ENCODE measurements around the gene LMNB1. TPM values are rescaled to one million over a fixed set of nuclear protein-coding genes. Genes with fewer than 3 reads are reported as not detected.
"Not testable (repeated sequence)": the region's sequence is repeated elsewhere in the genome, so short reads cannot be mapped to it uniquely, and the experiment has no call there.

Gene LMNB1
- total RNA-seq, 2 donors from 2014 or later: 23.2 to 51.1 TPM

GRCh38 chr5:126848253-126848652 is 71.3 kb downstream of the LMNB1 start:
- ATAC-seq: no peak
- intact Hi-C loops (cut with DNase I, micrococcal nuclease): no loop called here

GRCh38 chr5:126849101-126849678 is 72.3 kb downstream of the LMNB1 start:
- intact Hi-C loops (cut with DNase I, micrococcal nuclease): no loop called here
- no peak for DNase-seq
- no peak for ATAC-seq

More at GRCh38 chr5:126848253-126848652, 71.3 kb downstream of the LMNB1 start:
- DNase-seq: no peak

- no peak for ATAC-seq
- intact Hi-C loops (cut with DNase I, micrococcal nuclease): no loop called here
- DNase-seq: no peak
These were observed 74.6 kb downstream of the LMNB1 start for GRCh38 chr5:126851501-126852011.

- DNase-seq (no peak), ATAC-seq (no peak)
- intact Hi-C loops (cut with DNase I, micrococcal nuclease): no loop called here
These were observed 75.2 kb downstream of the LMNB1 start for GRCh38 chr5:126852091-126852571.

- DNase-seq (no peak), ATAC-seq (no peak)
- intact Hi-C loops (cut with DNase I, micrococcal nuclease): no loop called here
These were observed 75.9 kb downstream of the LMNB1 start for GRCh38 chr5:126852841-126853271.

- intact Hi-C loops (cut with DNase I, micrococcal nuclease); ATAC-seq; DNase-seq: not testable (repeated sequence)
These were observed 76.8 kb downstream of the LMNB1 start for GRCh38 chr5:126853541-126854307.

GRCh38 chr5:126854526-126855110 is 77.7 kb downstream of the LMNB1 start:
- intact Hi-C loops (cut with DNase I, micrococcal nuclease): no loop called here
- ATAC-seq: no peak
- DNase-seq: no peak

GRCh38 chr5:126855266-126855665 is 78.3 kb downstream of the LMNB1 start:
- no peak for DNase-seq
- intact Hi-C loops (cut with DNase I, micrococcal nuclease): no loop called here
- ATAC-seq: no peak

GRCh38 chr5:126857472-126858410 is 80.8 kb downstream of the LMNB1 start:
- DNase-seq (no peak), ATAC-seq (no peak)
- intact Hi-C loops (cut with DNase I, micrococcal nuclease): no loop called here

GRCh38 chr5:126858441-126858840 is 81.5 kb downstream of the LMNB1 start:
- no peak for DNase-seq
- intact Hi-C loops (cut with DNase I, micrococcal nuclease): no loop called here
- no peak for ATAC-seq

- intact Hi-C loops (cut with DNase I, micrococcal nuclease): loop anchor here in 1 of 2 donors (10.0 kb wide), 1 partner anchor 161 kb away; no protein-coding TSS in a partner anchor
- no peak for DNase-seq
- no peak for ATAC-seq
These were observed 86.5 kb downstream of the LMNB1 start for GRCh38 chr5:126863402-126863801.

- intact Hi-C loops (cut with DNase I, micrococcal nuclease): loop anchor here in 1 of 2 donors (10.0 kb wide), 1 partner anchor 161 kb away; no protein-coding TSS in a partner anchor
- ATAC-seq: no peak
These were observed 87.2 kb downstream of the LMNB1 start for GRCh38 chr5:126864042-126864688.

GRCh38 chr5:126865299-126865698 is 88.4 kb downstream of the LMNB1 start:
- intact Hi-C loops (cut with DNase I, micrococcal nuclease): loop anchor here in 1 of 2 donors (10.0 kb wide), 1 partner anchor 160 kb away; no protein-coding TSS in a partner anchor
- ATAC-seq: no peak
- no peak for DNase-seq

More at GRCh38 chr5:126864042-126864688, 87.2 kb downstream of the LMNB1 start:
- no peak for DNase-seq

- DNase-seq (no peak), ATAC-seq (no peak)
- intact Hi-C loops (cut with DNase I, micrococcal nuclease): loop anchor here in 1 of 2 donors (10.0 kb wide), 1 partner anchor 158 kb away; no protein-coding TSS in a partner anchor
These were observed 90.1 kb downstream of the LMNB1 start for GRCh38 chr5:126866851-126867636.

GRCh38 chr5:126868338-126869004 is 91.5 kb downstream of the LMNB1 start:
- no peak for ATAC-seq
- no peak for DNase-seq
- intact Hi-C loops (cut with DNase I, micrococcal nuclease): loop anchor here in 1 of 2 donors (10.0 kb wide), 1 partner anchor 156 kb away; no protein-coding TSS in a partner anchor

GRCh38 chr5:126869005-126869451 is 92.1 kb downstream of the LMNB1 start:
- intact Hi-C loops (cut with DNase I, micrococcal nuclease): loop anchor here in 1 of 2 donors (10.0 kb wide), 1 partner anchor 156 kb away; no protein-coding TSS in a partner anchor
- ATAC-seq (no peak), DNase-seq (no peak)
